Globus pallidus (tissue), 1 donor: Measurements from ENCODE around the gene TESK2.

Source experiments
- DNase-seq: peaks from one replicate; pipeline ENCODE4 v3.0.0-alpha.2; 2015; ENCODE audit warnings: low spot score

The TESK2 gene

DNA sequence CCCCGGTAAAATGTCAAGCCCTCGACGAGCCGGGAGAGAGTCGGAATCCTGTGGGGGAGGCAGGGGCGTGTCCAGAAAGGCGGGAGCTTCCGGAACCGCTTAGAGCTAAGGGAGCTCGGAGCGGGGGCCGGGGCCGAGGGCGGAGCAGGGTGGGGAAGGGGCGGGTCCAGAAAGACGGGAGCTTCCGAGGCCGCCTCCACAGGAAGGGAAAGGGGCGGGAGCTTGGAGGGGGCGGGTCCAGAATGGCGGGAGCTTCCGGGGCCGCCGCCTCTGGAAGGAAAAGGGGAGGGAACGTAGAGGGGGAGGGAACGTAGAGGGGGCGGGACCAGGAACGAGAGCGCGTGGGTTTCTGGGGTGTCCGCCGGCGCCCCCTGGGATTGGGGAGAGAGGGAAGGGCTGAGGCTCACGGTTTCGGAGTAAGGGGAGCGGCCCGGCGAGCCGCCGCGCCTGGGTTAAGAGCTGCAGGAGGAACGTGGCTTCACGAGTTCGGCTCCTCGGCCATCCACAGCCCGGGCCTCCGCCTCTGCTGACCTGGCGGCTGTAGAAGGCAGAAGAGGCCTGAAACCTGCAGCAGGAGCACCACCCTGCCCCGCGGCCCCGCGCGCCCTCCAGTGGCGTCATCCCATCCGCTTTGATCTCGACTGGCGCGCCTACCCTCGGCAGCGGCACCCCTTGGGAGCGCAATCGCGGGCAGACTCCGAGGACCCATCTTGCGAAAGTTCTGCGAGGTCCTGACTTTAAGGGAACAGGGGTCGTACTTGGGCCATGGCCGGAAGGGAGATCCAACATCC is 187.2 kb downstream of the TESK2 start:
- peak; percentile 98 for DNase-seq

DNA sequence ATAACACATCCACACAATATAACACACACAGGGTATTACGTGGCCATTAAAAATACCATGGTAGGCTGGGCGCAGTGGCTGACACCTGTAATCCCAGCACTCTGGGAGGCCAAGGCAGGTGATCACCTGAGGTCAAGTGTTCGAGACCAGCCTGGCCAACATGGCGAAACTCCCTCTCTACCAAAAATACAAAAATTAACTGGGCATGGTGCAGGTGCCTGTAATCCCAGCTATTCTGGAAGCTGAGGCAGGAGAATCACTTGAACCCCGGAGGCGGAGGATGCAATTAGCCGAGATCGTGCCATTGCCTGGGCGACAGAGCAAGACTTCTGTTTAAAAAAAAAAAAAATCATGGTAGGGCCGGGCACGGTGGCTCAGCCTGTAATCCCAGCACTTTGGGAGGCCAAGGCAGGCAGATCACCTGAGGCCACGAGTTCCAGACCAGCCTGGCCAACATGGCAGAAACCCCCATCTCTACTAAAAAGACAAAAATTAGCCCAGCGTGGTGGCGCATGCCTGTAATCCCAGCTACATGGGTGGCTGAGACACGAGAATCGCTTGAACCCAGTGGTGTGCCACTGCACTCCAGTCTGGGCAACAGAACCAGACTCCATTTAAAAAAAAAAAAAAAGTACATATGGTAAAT is 188.3 kb downstream of the TESK2 start:
- no peak for DNase-seq

DNA sequence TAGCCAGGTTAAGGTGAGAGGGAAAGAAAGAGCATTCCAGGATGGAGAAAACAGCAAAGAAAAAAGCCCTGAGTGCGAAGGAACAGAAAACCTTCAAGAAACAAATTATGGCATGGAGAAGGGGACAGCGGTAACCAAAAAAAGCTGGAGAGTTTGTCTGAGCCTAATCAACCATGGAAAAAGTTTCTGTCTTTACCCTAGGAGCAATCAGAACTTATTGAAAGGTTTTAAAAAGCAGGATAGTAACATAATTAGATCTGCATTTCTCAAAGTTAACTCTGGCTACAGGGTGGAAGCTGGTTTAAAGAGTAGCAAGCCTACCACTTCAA is 190.3 kb downstream of the TESK2 start:
- DNase-seq: no peak

DNA sequence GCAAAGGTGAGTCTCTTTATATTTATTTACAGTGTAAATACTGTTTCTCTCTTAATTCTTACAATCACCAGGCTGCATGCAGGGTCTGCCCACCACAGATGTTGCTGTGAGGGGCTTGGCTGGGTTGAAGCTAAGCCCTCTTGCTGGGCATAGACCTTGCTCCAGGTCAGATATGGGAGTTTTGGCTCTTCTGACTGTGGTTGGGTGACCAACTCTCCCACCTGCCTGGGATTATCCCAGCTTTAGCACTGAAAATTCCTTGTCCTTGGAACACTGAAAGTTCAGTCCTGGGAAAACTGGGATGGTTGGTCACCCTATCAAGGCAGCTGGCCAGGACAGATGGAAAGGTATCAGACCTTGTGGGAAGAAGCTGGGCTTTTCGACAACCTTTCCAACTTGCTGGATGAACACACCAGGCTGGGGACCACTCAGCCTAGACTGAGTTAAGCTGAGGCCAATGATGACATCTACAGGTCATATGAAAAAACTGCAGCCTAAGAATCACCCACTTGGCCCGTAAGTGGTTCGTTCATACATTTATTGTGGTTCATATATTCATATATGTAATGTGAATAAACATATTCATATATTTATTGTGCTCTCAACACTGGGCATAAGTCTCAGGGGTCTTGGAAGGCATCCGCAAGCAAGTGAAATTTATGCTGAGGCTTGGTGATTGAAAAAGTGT is 190.8 kb downstream of the TESK2 start:
- DNase-seq: peak; percentile 71

DNA sequence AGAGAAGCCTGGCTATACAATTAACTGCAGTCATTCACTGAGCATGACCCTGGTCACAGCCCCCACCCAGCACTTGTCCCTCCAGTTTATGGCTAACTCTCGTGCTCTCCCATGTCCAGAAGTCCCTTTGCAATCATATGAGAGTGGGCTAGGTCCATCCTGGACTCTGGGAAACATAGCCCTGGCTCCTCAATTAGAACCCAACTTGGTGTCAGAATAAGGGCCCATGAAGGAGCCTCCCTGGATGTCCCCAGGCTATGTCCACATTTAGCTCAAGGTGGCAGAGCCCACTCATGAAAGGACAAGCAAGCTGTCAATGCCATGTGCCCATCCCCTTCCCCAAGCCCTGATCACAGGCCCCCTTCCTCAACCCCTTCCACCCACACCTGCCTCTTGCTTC is 191.7 kb downstream of the TESK2 start:
- DNase-seq: no peak

DNA sequence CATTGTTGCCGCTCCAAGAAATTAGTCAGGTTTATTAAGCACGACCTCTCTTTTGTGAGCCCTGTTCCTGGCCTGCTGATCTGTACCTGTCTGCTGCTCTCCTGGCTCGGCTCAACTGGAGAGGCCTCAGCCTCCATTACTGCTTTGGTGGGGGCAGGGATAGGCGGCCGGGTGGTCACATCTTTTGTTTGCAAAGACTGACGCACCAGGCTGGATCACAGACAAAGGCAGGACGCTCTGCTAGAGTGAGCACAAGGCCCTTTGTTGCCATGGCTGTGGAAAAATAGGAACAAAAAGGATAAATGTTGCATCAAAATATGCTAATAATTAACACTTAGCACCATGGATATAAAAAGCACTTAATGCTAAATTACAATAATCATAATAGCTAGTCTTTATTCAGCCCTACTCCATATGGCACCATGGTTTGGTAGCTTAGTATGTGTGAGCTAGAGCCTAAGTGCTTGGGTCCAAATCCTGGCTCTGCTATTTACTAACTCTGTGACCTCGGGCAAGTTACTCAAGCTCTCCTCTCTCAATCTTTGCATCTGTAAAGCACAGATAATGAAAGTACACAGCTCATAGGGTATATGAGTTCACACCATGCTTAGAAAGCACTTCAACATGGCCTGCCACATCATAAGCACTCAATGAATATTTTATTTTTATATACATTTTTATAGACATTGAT is 193.2 kb downstream of the TESK2 start:
- no peak for DNase-seq
